ENCODE data around the gene ATP6AP2.
"Not testable (repeated sequence)": the region's sequence is repeated elsewhere in the genome, so short reads cannot be mapped to it uniquely, and the experiment has no call there.

Gene ATP6AP2

DNA sequence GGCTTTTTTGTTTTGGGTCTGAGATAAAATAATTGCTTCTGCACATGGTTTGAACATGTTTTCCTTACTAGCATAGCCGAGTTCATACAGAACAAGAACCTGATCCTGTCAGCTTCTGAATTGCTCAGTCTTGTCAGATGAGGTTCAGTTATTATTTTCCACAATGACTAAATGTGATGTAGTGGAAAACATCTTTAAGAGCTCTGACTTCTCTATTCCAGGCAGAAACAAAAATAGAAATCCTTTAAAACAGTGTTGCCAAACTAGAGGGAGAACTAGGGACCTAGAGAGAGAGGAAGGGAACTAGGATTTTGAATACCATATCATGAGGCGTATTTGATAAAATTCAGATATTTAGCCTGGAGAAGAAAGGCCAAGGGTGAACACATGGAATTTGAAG, 2.0 kb downstream of the ATP6AP2 start:
- Histone ChIP-seq H3K36me3 (no peaks in the 10 kb centered on the region), H3K27ac (no peak overlapping the region), H3K27me3 (no peaks in the 10 kb centered on the region), H3K4me1 (ENCODE audit: control insufficient read depth in 1 of 2, insufficient read depth in 1 of 2, low read depth in 1 of 2, low read length in 1 of 2) (peaks cover 34 to 44% of the 10 kb centered on the region in 2 experiments), H3K4me3 (ENCODE audit: low read depth in 1 of 2, low read length in 1 of 2) (no peak overlapping the region), H3K9me3 (no peaks in the 10 kb centered on the region)
- TF ChIP-seq, protein P1, sequence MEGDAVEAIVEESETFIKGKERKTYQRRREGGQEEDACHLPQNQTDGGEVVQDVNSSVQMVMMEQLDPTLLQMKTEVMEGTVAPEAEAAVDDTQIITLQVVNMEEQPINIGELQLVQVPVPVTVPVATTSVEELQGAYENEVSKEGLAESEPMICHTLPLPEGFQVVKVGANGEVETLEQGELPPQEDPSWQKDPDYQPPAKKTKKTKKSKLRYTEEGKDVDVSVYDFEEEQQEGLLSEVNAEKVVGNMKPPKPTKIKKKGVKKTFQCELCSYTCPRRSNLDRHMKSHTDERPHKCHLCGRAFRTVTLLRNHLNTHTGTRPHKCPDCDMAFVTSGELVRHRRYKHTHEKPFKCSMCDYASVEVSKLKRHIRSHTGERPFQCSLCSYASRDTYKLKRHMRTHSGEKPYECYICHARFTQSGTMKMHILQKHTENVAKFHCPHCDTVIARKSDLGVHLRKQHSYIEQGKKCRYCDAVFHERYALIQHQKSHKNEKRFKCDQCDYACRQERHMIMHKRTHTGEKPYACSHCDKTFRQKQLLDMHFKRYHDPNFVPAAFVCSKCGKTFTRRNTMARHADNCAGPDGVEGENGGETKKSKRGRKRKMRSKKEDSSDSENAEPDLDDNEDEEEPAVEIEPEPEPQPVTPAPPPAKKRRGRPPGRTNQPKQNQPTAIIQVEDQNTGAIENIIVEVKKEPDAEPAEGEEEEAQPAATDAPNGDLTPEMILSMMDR (IDR thresholded peaks at IDR 0.05), result no peak

DNA sequence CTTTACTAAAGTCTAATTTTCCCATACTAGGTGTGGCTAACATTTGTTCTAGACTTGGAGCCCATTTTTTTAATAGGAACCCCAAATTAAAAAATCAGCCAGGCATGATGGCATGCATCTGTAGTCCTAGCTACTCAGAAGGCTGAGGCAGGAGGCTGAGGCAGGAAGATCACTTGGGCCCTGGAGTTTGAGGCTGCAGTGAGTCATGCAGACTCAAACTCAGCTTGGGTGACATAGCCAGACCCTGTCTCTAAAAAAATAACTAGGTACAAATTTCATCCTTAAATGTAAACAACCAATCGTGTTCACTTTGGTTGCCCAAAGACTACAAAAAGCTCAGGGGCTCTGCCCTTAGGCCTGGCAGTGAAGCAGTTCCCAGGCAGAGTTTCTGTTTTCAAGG, 6.9 kb downstream of the ATP6AP2 start:
- H3K9me3 ChIP-seq; H3K27me3 ChIP-seq; H3K27ac ChIP-seq; H3K4me3 ChIP-seq (ENCODE audit: low read depth in 1 of 2, low read length in 1 of 2); H3K4me1 ChIP-seq (ENCODE audit: control insufficient read depth in 1 of 2, insufficient read depth in 1 of 2, low read depth in 1 of 2, low read length in 1 of 2): not testable (repeated sequence)
- H3K36me3 ChIP-seq, result peaks cover 24% of the 10 kb centered on the region

DNA sequence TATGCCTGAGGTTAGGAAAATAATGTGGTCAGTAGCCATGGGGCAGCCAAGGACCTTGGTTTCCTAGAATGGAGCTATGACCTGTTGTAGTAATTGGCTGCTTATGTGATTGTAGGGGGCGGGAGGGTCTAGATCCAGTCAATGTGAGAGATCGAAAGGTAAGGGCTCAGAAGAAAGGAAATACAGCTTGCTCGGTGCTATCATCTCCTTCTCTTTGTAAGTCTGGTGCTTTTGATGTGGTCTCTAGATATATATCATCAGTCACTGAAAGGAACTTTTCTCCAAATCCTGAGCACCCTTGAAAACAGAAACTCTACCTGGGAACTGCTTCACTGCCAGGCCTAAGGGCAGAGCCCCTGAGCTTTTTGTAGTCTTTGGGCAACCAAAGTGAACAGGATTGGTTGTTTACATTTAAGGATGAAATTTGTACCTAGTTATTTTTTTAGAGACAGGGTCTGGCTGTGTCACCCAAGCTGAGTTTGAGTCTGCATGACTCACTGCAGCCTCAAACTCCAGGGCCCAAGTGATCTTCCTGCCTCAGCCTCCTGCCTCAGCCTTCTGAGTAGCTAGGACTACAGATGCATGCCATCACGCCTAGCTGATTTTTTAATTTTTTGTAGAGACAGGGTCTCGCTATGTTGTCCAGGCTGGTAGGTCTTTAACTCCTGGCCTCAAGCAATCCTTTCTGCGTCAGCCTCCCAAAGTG, 9.0 kb downstream of the ATP6AP2 start:
- peaks cover 35% of the 10 kb centered on the region for H3K36me3 ChIP-seq
- not testable (repeated sequence) for H3K4me3 ChIP-seq (ENCODE audit: low read depth in 1 of 2, low read length in 1 of 2); H3K4me1 ChIP-seq (ENCODE audit: control insufficient read depth in 1 of 2, insufficient read depth in 1 of 2, low read depth in 1 of 2, low read length in 1 of 2); H3K9me3 ChIP-seq; H3K27ac ChIP-seq; H3K27me3 ChIP-seq

DNA sequence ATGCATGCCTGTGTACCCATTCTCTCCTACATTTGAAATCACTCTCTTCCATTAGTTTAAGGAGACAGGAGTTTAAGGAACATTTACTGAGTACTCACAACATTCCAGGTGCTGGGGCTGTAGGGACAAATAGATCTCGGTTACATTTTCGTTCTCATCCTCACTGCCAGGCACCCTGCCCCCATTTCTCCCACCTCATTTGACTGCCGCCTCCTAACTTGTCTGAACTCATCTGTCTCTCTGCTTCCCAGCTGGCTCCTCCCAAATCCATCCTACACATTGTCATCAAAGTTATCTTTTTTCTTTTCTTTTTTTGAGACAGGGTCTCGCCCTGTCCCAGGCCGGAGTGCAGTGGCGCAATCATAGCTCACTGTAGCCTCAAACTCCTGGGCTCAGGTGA, 22.7 kb downstream of the ATP6AP2 start:
- TF ChIP-seq, protein P1 (IDR thresholded peaks at IDR 0.05), result no peak
- Histone ChIP-seq H3K36me3 (peaks cover 50% of the 10 kb centered on the region), H3K4me1 (ENCODE audit: control insufficient read depth in 1 of 2, insufficient read depth in 1 of 2, low read depth in 1 of 2, low read length in 1 of 2) (no peaks in the 10 kb centered on the region), H3K27me3 (no peaks in the 10 kb centered on the region), H3K4me3 (ENCODE audit: low read depth in 1 of 2, low read length in 1 of 2) (no peak overlapping the region), H3K27ac (no peak overlapping the region), H3K9me3 (no peaks in the 10 kb centered on the region)

DNA sequence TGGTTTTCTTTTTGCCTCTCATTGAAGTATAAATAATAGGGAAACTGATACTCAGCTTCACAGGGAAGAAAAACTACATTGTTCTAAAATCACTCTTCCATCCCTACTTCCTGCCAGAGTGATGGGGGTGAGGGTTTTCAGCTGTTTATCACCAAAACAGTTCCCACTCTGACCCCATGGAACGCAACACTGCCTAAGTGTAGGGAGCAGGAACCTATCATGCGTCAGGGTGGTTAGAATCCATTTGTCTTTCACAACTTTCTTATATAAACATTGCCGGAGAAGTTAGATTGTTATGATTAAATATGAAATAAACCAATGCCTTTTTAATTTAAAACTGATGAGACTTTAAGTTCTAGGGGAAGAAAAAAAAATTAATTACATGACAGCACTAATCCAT, 26.6 kb downstream of the ATP6AP2 start:
- Histone ChIP-seq H3K27ac (no peak overlapping the region), H3K27me3 (no peaks in the 10 kb centered on the region), H3K4me1 (ENCODE audit: control insufficient read depth in 1 of 2, insufficient read depth in 1 of 2, low read depth in 1 of 2, low read length in 1 of 2) (no peaks in the 10 kb centered on the region), H3K4me3 (ENCODE audit: low read depth in 1 of 2, low read length in 1 of 2) (no peak overlapping the region), H3K36me3 (peaks cover 17% of the 10 kb centered on the region), H3K9me3 (no peaks in the 10 kb centered on the region)
- TF ChIP-seq, protein P1 (IDR thresholded peaks at IDR 0.05), result no peak

DNA sequence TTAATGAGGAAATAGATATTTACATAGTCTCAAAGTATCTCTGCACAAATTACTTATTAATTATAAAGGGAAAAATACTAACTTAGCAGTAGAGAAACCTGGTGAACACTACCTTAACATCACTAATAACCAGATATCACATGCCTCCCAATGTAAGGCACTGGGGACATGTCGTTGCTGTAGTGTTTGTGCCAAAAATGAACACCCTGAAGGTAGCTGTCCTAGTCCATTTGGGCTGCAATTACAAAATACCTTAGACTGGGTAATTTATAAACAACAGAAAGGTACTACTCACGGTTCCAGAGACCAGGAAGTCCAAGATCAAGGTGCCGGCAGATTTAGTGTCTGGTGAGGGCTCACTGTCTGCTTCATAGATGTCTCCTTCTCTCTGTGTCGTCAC, 31.7 kb downstream of the ATP6AP2 start:
- no peaks in the 10 kb centered on the region for H3K4me1 ChIP-seq (ENCODE audit: control insufficient read depth in 1 of 2, insufficient read depth in 1 of 2, low read depth in 1 of 2, low read length in 1 of 2)
- H3K36me3 ChIP-seq, result no peaks in the 10 kb centered on the region
- TF ChIP-seq, protein P1 (IDR thresholded peaks at IDR 0.05), result no peak
- H3K4me3 ChIP-seq (ENCODE audit: low read depth in 1 of 2, low read length in 1 of 2), result no peak overlapping the region
- no peak overlapping the region for H3K27ac ChIP-seq
- no peaks in the 10 kb centered on the region for H3K9me3 ChIP-seq
- no peaks in the 10 kb centered on the region for H3K27me3 ChIP-seq
